GM21723 (cell line): ENCODE data around the gene STX2.
A peak's percentile ranks its signal among the peaks of the same experiment; 100 is the strongest.
"Not testable (repeated sequence)": the region's sequence is repeated elsewhere in the genome, so short reads cannot be mapped to it uniquely, and the experiment has no call there.

Source experiments
- ATAC-seq: cut with Tn5 transposase; IDR thresholded peaks from one replicate; pipeline ENCODE4 v1.9.1; 2021; ENCODE audit warnings: mild to moderate bottlenecking, moderate library complexity; ENCODE audit not compliant: unreplicated experiment

The STX2 gene

GRCh38 chr12:130838951-130839769 lies at the start of gene STX2:
TSS of gene STX2 (minus strand) at chr12:130839250. CDS start at chr12:130839099, 151 bp downstream.
- peak; percentile 90 for ATAC-seq

- not testable (repeated sequence) for ATAC-seq
Observed at GRCh38 chr12:130887190-130887589, 48.1 kb upstream of the STX2 start.

- ATAC-seq = no peak
Observed at GRCh38 chr12:130881548-130881947, 42.5 kb upstream of the STX2 start.

- ATAC-seq = no peak
Observed at GRCh38 chr12:130881046-130881445, 42.0 kb upstream of the STX2 start.

GRCh38 chr12:130880411-130880885 lies 41.4 kb upstream of the STX2 start:
- ATAC-seq = peak; percentile 46

GRCh38 chr12:130879781-130880389 lies 40.8 kb upstream of the STX2 start:
- ATAC-seq = peak; percentile 5

GRCh38 chr12:130879212-130879686 lies 40.2 kb upstream of the STX2 start:
- peak; percentile 82 for ATAC-seq

- ATAC-seq = no peak
Observed at GRCh38 chr12:130878193-130879185, 39.4 kb upstream of the STX2 start.

GRCh38 chr12:130877333-130877732 lies 38.3 kb upstream of the STX2 start:
- no peak for ATAC-seq

GRCh38 chr12:130876758-130877157 lies 37.7 kb upstream of the STX2 start:
- ATAC-seq = no peak

- ATAC-seq = no peak
Observed at GRCh38 chr12:130876297-130876696, 37.2 kb upstream of the STX2 start.

GRCh38 chr12:130875708-130876107 lies 36.7 kb upstream of the STX2 start:
- ATAC-seq = not testable (repeated sequence)

GRCh38 chr12:130875193-130875592 lies 36.1 kb upstream of the STX2 start:
- no peak for ATAC-seq

- no peak for ATAC-seq
Observed at GRCh38 chr12:130874696-130875095, 35.6 kb upstream of the STX2 start.

GRCh38 chr12:130873825-130874224 lies 34.8 kb upstream of the STX2 start:
- no peak for ATAC-seq

GRCh38 chr12:130873106-130873795 lies 34.2 kb upstream of the STX2 start:
- no peak for ATAC-seq

GRCh38 chr12:130872179-130873096 lies 33.4 kb upstream of the STX2 start:
- peak; percentile 36 for ATAC-seq

GRCh38 chr12:130871286-130872178 lies 32.5 kb upstream of the STX2 start, which contains the start of gene RAN:
TSS of gene RAN (plus strand) at chr12:130872066. CDS start at chr12:130872594, 528 bp downstream.
- ATAC-seq = peak; percentile 62
